ENCODE measurements around the gene SPATA13.

SPATA13 gene

DNA sequence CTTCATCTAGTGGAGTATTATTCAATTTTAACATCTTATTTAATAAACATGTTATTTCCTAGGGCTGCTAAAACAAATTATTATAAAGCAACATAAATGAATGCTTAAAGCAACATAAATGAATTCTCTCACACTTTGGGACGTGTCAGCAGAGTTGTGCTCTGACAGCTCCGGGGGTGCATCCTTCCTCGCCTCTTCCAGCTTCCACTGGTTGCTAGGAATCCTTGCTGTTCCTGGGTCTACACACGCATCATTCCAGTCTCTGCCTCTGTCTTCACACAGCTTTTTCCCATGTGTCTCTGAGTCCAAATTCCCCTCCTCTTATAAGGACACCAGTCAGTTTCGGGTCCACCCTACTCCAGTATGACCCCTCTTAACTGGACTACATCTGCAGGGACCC, 21.6 kb upstream of the SPATA13 start (continued):
- TF ChIP-seq CREB5 (CRISPR knock-in tag; IDR thresholded peaks at IDR 0.05; ENCODE audit: low read depth) (no peak), BACH2 (CRISPR knock-in tag; IDR thresholded peaks at IDR 0.05; ENCODE audit: borderline replicate concordance) (no peak), RARB (CRISPR knock-in tag; IDR thresholded peaks at IDR 0.05) (no peak), ZFP30 (CRISPR knock-in tag; IDR thresholded peaks at IDR 0.05) (no peak)

GRCh38 chr13:24141333-24141910, 19.1 kb upstream of the SPATA13 start:
- no peak for ATAC-seq
- TF ChIP-seq TCF4 (CRISPR knock-in tag; IDR thresholded peaks at IDR 0.05; ENCODE audit: borderline replicate concordance) (no peak), SNAI2 (CRISPR knock-in tag; IDR thresholded peaks at IDR 0.05) (no peak), GLIS3 (CRISPR knock-in tag; IDR thresholded peaks at IDR 0.05) (no peak), PPARA (CRISPR knock-in tag; IDR thresholded peaks at IDR 0.05; ENCODE audit: borderline replicate concordance) (no peak), RARB (CRISPR knock-in tag; IDR thresholded peaks at IDR 0.05) (no peak), ZFP30 (CRISPR knock-in tag; IDR thresholded peaks at IDR 0.05) (no peak), OSR1 (CRISPR knock-in tag; IDR thresholded peaks at IDR 0.05) (no peak), TOX (CRISPR knock-in tag; IDR thresholded peaks at IDR 0.05; ENCODE audit: borderline replicate concordance) (no peak), ARNTL (CRISPR knock-in tag; IDR thresholded peaks at IDR 0.05; ENCODE audit: borderline replicate concordance, low read depth) (no peak)
- TF ChIP-seq, protein P1, sequence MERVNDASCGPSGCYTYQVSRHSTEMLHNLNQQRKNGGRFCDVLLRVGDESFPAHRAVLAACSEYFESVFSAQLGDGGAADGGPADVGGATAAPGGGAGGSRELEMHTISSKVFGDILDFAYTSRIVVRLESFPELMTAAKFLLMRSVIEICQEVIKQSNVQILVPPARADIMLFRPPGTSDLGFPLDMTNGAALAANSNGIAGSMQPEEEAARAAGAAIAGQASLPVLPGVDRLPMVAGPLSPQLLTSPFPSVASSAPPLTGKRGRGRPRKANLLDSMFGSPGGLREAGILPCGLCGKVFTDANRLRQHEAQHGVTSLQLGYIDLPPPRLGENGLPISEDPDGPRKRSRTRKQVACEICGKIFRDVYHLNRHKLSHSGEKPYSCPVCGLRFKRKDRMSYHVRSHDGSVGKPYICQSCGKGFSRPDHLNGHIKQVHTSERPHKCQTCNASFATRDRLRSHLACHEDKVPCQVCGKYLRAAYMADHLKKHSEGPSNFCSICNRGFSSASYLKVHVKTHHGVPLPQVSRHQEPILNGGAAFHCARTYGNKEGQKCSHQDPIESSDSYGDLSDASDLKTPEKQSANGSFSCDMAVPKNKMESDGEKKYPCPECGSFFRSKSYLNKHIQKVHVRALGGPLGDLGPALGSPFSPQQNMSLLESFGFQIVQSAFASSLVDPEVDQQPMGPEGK (CRISPR knock-in tag; IDR thresholded peaks at IDR 0.05; ENCODE audit: borderline replicate concordance): no peak

GRCh38 chr13:24142453-24142852, 18.1 kb upstream of the SPATA13 start:
- no peak for ATAC-seq

GRCh38 chr13:24142886-24143285, 17.6 kb upstream of the SPATA13 start:
- TF ChIP-seq BACH2 (CRISPR knock-in tag; IDR thresholded peaks at IDR 0.05; ENCODE audit: borderline replicate concordance) (no peak), POU6F1 (CRISPR knock-in tag; IDR thresholded peaks at IDR 0.05; ENCODE audit: borderline replicate concordance, low read depth) (no peak), ZNF70 (CRISPR knock-in tag; IDR thresholded peaks at IDR 0.05) (no peak), OSR1 (CRISPR knock-in tag; IDR thresholded peaks at IDR 0.05) (no peak)
- ATAC-seq: no peak

More at GRCh38 chr13:24142453-24142852, 18.1 kb upstream of the SPATA13 start:
- no peak for TF ChIP-seq ZFP30 (CRISPR knock-in tag; IDR thresholded peaks at IDR 0.05)
- TF ChIP-seq ZNF565 (CRISPR knock-in tag; conservative IDR thresholded peaks at IDR 0.05; ENCODE audit: low read depth): no peak
- TF ChIP-seq CREB5 (CRISPR knock-in tag; IDR thresholded peaks at IDR 0.05; ENCODE audit: low read depth): no peak
- TF ChIP-seq ZNF8 (CRISPR knock-in tag; IDR thresholded peaks at IDR 0.05): no peak

- ATAC-seq: no peak
- no peak for TF ChIP-seq CREB5 (CRISPR knock-in tag; IDR thresholded peaks at IDR 0.05; ENCODE audit: low read depth)
- no peak for TF ChIP-seq CSDC2 (CRISPR knock-in tag; IDR thresholded peaks at IDR 0.05)
- TF ChIP-seq TCF4 (CRISPR knock-in tag; IDR thresholded peaks at IDR 0.05; ENCODE audit: borderline replicate concordance): no peak
- TF ChIP-seq, protein P1 (CRISPR knock-in tag; IDR thresholded peaks at IDR 0.05; ENCODE audit: borderline replicate concordance): no peak
- TF ChIP-seq, protein P2, sequence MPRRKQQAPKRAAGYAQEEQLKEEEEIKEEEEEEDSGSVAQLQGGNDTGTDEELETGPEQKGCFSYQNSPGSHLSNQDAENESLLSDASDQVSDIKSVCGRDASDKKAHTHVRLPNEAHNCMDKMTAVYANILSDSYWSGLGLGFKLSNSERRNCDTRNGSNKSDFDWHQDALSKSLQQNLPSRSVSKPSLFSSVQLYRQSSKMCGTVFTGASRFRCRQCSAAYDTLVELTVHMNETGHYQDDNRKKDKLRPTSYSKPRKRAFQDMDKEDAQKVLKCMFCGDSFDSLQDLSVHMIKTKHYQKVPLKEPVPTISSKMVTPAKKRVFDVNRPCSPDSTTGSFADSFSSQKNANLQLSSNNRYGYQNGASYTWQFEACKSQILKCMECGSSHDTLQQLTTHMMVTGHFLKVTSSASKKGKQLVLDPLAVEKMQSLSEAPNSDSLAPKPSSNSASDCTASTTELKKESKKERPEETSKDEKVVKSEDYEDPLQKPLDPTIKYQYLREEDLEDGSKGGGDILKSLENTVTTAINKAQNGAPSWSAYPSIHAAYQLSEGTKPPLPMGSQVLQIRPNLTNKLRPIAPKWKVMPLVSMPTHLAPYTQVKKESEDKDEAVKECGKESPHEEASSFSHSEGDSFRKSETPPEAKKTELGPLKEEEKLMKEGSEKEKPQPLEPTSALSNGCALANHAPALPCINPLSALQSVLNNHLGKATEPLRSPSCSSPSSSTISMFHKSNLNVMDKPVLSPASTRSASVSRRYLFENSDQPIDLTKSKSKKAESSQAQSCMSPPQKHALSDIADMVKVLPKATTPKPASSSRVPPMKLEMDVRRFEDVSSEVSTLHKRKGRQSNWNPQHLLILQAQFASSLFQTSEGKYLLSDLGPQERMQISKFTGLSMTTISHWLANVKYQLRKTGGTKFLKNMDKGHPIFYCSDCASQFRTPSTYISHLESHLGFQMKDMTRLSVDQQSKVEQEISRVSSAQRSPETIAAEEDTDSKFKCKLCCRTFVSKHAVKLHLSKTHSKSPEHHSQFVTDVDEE (CRISPR knock-in tag; IDR thresholded peaks at IDR 0.05): no peak
- TF ChIP-seq, protein P3, sequence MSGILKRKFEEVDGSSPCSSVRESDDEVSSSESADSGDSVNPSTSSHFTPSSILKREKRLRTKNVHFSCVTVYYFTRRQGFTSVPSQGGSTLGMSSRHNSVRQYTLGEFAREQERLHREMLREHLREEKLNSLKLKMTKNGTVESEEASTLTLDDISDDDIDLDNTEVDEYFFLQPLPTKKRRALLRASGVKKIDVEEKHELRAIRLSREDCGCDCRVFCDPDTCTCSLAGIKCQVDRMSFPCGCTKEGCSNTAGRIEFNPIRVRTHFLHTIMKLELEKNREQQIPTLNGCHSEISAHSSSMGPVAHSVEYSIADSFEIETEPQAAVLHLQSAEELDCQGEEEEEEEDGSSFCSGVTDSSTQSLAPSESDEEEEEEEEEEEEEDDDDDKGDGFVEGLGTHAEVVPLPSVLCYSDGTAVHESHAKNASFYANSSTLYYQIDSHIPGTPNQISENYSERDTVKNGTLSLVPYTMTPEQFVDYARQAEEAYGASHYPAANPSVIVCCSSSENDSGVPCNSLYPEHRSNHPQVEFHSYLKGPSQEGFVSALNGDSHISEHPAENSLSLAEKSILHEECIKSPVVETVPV (CRISPR knock-in tag; IDR thresholded peaks at IDR 0.05): no peak
- no peak for TF ChIP-seq BACH2 (CRISPR knock-in tag; IDR thresholded peaks at IDR 0.05; ENCODE audit: borderline replicate concordance)
- TF ChIP-seq ISL1 (CRISPR knock-in tag; IDR thresholded peaks at IDR 0.05): no peak
These were observed 15.3 kb upstream of the SPATA13 start for GRCh38 chr13:24145240-24145639.

Measured in SK-N-SH treated with all-trans-retinoic acid at 6 μM for 48 hours (cell line).